HL-60/S4 treated with phorbol 12-myristate 13-acetate at 8.2 ng/mL for 4 days and 3 days (cell line): ENCODE data around the gene MAPK4.

ENCODE experiments used
- in situ Hi-C: fragments of 300-500 bp; cut with MboI; formaldehyde crosslinking; loops from 2 replicates; pipeline ENCODE4 v1.15.0; 2022; ENCODE audit warnings: low sequenced_read_pairs

Gene MAPK4

GRCh38 chr18:50716902-50717301, 157.0 kb downstream of the MAPK4 start:
- in situ Hi-C loops = no loop called here

- in situ Hi-C loops = no loop called here
Measured at GRCh38 chr18:50717563-50717962, 157.7 kb downstream of the MAPK4 start.

GRCh38 chr18:50719471-50720324, 159.8 kb downstream of the MAPK4 start:
- in situ Hi-C loops = no loop called here

- in situ Hi-C loops = no loop called here
Measured at GRCh38 chr18:50720325-50720674, 160.4 kb downstream of the MAPK4 start.

- in situ Hi-C loops = no loop called here
Measured at GRCh38 chr18:50721006-50721405, 161.1 kb downstream of the MAPK4 start.

- in situ Hi-C loops = no loop called here
Measured at GRCh38 chr18:50721451-50722120, 161.7 kb downstream of the MAPK4 start.

- in situ Hi-C loops = no loop called here
Measured at GRCh38 chr18:50722311-50722710, 162.4 kb downstream of the MAPK4 start.

GRCh38 chr18:50724751-50725151, 164.9 kb downstream of the MAPK4 start:
- in situ Hi-C loops = no loop called here

GRCh38 chr18:50726960-50727589, 167.2 kb downstream of the MAPK4 start:
- in situ Hi-C loops = no loop called here

- in situ Hi-C loops = no loop called here
Measured at GRCh38 chr18:50727721-50728471, 168.0 kb downstream of the MAPK4 start.

- in situ Hi-C loops = no loop called here
Measured at GRCh38 chr18:50729376-50729775, 169.5 kb downstream of the MAPK4 start.

GRCh38 chr18:50729986-50730385, 170.1 kb downstream of the MAPK4 start:
- in situ Hi-C loops = no loop called here

GRCh38 chr18:50734342-50734741, 174.5 kb downstream of the MAPK4 start:
- in situ Hi-C loops = no loop called here

GRCh38 chr18:50734886-50735285, 175.0 kb downstream of the MAPK4 start:
- in situ Hi-C loops = no loop called here

- in situ Hi-C loops = no loop called here
Measured at GRCh38 chr18:50737127-50737526, 177.2 kb downstream of the MAPK4 start.

- in situ Hi-C loops = no loop called here
Measured at GRCh38 chr18:50738098-50738757, 178.3 kb downstream of the MAPK4 start.

GRCh38 chr18:50742952-50743351, 183.1 kb downstream of the MAPK4 start:
- in situ Hi-C loops = no loop called here

GRCh38 chr18:50744253-50744652, 184.4 kb downstream of the MAPK4 start:
- in situ Hi-C loops = no loop called here

- in situ Hi-C loops = no loop called here
Measured at GRCh38 chr18:50745945-50746344, 186.1 kb downstream of the MAPK4 start.

- in situ Hi-C loops = no loop called here
Measured at GRCh38 chr18:50747849-50748242, 188.0 kb downstream of the MAPK4 start.
